ENCODE data around the gene TMEM100. TPM values are rescaled to one million over a fixed set of nuclear protein-coding genes. Genes with fewer than 3 reads are reported as not detected.
"Not testable (repeated sequence)": the region's sequence is repeated elsewhere in the genome, so short reads cannot be mapped to it uniquely, and the experiment has no call there.

Gene TMEM100
- total RNA-seq, 4 donors from 2014 or later: 1.00 to 7.8 (median 4.1) TPM; not detected in 1

DNA sequence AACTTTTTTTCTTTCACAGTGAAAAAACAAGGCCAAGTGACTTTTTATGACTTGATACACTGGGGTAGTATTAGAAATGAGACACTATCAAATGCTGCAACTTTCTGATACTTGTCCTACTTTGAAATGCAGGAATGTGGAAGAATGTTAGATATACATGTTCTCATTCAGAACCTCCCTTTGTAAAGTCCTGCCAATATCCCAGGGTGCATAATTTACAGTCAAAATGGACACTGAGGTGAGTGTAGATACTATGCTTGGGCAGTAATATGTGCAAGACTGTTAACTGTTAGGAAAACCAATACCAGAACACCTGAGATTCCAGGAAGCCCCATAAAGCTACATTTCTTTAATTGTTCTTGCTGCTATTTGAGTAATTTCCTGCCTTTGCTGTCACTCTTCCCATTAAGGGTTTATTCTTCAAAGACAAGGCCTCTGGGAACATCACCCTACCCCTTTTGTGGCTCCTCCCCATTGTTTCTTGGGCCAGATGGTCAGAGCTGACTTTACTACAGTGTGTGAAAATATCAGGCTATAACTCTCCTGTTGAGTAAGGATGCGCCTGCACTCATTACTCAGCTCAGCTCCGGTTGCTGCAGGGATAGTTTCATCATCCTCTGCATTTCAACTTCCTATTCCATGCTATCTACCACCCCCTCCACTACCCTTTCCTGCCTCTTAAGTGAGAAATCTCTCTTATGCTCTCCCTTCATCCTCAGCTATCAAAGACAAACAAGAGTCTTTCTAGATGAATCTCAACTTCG, 48.7 kb downstream of the TMEM100 start:
- H3K36me3 ChIP-seq: no peaks in the 10 kb centered on the region
- 74 to 83% methylated on average over 3 of the region's 3 CpGs for WGBS, 2 donors (ENCODE audit: low coverage in 1 of 2)
- H3K27me3 ChIP-seq: no peaks in the 10 kb centered on the region
- no peaks in the 10 kb centered on the region for H3K9me3 ChIP-seq
- intact Hi-C loops (cut with DNase I; ENCODE audit: low total_unique reads): no loop called here
- TF ChIP-seq POLR2AphosphoS5 (IDR thresholded peaks at IDR 0.05) (no peak), EP300 (IDR thresholded peaks at IDR 0.05; ENCODE audit: low read depth) (no peak), POLR2A (IDR thresholded peaks at IDR 0.05) (no peak)
- TF ChIP-seq, protein P1, sequence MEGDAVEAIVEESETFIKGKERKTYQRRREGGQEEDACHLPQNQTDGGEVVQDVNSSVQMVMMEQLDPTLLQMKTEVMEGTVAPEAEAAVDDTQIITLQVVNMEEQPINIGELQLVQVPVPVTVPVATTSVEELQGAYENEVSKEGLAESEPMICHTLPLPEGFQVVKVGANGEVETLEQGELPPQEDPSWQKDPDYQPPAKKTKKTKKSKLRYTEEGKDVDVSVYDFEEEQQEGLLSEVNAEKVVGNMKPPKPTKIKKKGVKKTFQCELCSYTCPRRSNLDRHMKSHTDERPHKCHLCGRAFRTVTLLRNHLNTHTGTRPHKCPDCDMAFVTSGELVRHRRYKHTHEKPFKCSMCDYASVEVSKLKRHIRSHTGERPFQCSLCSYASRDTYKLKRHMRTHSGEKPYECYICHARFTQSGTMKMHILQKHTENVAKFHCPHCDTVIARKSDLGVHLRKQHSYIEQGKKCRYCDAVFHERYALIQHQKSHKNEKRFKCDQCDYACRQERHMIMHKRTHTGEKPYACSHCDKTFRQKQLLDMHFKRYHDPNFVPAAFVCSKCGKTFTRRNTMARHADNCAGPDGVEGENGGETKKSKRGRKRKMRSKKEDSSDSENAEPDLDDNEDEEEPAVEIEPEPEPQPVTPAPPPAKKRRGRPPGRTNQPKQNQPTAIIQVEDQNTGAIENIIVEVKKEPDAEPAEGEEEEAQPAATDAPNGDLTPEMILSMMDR (IDR thresholded peaks at IDR 0.05): no peak
- no peak overlapping the region for H3K27ac ChIP-seq
- in situ Hi-C loops (cut with MboI; ENCODE audit: low pct_ligation_motif_present in 1 of 4, low pct_unique_long_range_greater_than_20kb in 1 of 4, low sequenced_read_pairs in 3 of 4): no loop called here
- no peak overlapping the region for H3K4me3 ChIP-seq
- H3K4me1 ChIP-seq: peaks cover 0 to under 1% (median 0%) of the 10 kb centered on the region in 4 donors
- DNase-seq: no peak

DNA sequence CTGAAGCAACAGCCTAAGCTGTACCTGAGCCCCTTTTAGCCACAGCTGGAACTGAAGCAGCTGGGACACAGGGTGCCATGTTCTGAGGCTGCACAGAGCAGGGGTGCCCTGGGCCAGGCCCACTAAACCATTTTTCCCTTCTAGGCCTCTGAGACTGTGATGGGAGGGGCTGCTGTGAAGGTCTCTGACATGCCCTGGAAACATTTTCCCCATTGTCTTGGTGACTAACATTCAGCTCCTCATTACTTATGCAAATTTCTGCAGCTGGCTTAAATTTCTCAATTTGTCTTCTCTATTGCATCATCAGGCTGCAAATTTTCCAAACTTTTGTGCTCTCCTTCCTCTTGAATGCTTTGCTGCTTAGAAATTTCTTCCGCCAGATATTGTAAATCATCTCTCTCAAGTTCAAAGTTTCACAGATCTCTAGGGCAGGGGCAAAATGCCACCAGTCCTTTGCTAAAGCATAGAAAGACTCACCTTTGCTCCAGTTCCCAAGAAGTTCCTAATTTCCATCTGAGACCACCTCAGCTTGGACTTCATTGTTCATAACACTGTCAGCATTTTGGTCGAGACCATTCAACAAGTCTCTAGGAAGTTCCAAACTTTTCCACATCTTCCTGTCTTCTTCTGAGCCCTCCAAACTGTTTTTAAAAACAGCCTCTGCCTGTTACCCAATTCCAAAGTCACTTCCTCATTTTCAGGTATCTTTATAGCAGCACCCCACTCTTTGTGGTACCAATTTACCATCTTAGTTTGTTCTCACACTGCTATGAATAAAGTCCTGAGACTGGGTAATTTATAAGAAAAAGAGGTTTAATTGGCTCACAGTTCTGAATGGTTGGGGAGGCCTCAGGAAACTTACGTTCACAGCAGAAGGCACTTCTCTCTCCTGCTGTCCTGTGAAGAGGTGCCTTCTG, 49.8 kb downstream of the TMEM100 start:
- Histone ChIP-seq H3K27me3 (no peaks in the 10 kb centered on the region), H3K27ac (peak overlapping the region; percentile 21 to 59 (median 43)), H3K9me3 (no peaks in the 10 kb centered on the region), H3K4me1 (peaks cover 0 to 12% (median 0%) of the 10 kb centered on the region in 4 donors), H3K4me3 (no peak overlapping the region), H3K36me3 (no peaks in the 10 kb centered on the region)
- TF ChIP-seq, protein P1 (IDR thresholded peaks at IDR 0.05): no peak
- TF ChIP-seq POLR2AphosphoS5 (IDR thresholded peaks at IDR 0.05): peak in 1 of 3 donors; percentile 29
- intact Hi-C loops (cut with DNase I; ENCODE audit: low total_unique reads) (no loop called here), in situ Hi-C loops (cut with MboI; ENCODE audit: low pct_ligation_motif_present in 1 of 4, low pct_unique_long_range_greater_than_20kb in 1 of 4, low sequenced_read_pairs in 3 of 4) (no loop called here)
- DNase-seq: no peak
- WGBS, 2 donors (ENCODE audit: low coverage in 1 of 2): 54 to 65% methylated on average over 2 to 3 of the region's 3 CpGs

DNA sequence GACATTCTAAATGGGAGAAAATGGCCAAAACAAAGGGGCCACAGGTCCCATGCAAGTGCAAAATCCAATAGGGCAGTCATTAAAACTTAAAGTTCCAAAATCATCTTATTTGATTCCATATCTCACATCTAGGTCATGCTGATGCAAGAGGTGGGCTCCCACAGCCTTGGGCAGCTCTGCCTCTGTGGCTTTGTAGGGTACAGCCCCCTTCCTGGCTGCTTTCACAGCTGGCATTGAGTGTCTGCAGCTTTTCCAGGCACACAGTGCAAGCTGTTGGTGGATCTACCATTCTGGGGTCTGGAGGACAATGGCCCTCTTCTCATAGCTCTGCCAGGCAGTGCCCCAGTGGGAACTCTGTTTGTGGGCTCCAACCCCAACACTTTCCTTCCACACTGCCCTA, 50.7 kb downstream of the TMEM100 start:
- H3K27ac ChIP-seq: peak overlapping the region; percentile 15 to 33 (median 21)
- in situ Hi-C loops (cut with MboI; ENCODE audit: low pct_ligation_motif_present in 1 of 4, low pct_unique_long_range_greater_than_20kb in 1 of 4, low sequenced_read_pairs in 3 of 4): not testable (repeated sequence)

More for the DNA sequence above, 50.7 kb downstream of the TMEM100 start:
- peaks cover 0 to 13% (median 0%) of the 10 kb centered on the region in 4 donors for H3K4me1 ChIP-seq
- H3K36me3 ChIP-seq; H3K4me3 ChIP-seq; intact Hi-C loops (cut with DNase I; ENCODE audit: low total_unique reads); H3K9me3 ChIP-seq; H3K27me3 ChIP-seq; DNase-seq: not testable (repeated sequence)

Other genes with a start within 250 kb of the TMEM100 start
- gene SMIM36, start 211.4 kb downstream of the TMEM100 start, total RNA-seq: not detected
- 100 to 1,000 TPM in 1 of 4 donors, 10 to 100 TPM in 2, 1 to 10 TPM in 1; 8.6 to 581 (median 35.0) TPM for gene PCTP, start 28.2 kb upstream of the TMEM100 start, total RNA-seq

Measured in transverse colon (tissue), 4 donors.